NCI-H1694 (cell line): ENCODE results near the gene NPR2.
A peak's percentile ranks its signal among the peaks of the same experiment; 100 is the strongest.

Experiments used
- DNase-seq: peaks from one replicate; lab custom pipeline; 2025; lab: John Stamatoyannopoulos, UW

Gene NPR2

GRCh38 chr9:35800530-35800929, 9.1 kb downstream of the NPR2 start:
- no peak for DNase-seq

DNA sequence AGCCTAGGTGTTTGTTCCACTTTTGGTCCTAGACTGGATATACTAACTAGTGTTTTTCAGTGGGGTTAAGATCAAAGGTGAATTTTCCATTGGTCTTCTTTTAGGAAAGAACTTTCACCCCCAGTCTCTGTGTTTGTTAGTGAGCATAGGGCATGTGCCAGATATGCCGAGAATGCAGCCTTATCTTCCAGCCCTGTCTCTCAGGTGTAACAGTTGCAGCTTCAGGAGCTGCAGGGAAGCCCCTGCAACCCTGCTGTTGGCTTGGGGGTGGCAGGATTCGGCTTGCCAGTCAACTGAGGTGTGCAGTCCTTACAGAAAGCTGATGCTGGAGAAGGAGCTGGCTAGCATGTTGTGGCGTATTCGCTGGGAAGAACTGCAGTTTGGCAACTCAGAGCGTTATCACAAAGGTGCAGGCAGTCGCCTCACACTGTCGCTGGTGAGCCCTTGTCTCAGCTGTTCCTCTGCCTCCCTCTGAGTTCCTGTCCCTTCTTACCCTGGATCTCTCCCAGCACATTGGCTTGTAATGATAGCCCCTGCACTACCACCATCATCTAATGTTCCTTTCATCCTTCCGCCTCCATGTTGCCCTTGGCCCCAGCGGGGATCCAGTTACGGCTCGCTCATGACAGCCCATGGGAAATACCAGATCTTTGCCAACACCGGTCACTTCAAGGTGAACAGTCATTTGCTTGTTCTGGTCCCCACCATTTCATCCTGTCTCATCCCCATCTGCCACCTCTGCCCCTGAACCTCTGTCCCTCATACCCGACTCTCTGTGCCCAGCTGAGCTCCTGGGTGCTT, 10.1 kb downstream of the NPR2 start:
- no peak for DNase-seq

GRCh38 chr9:35806101-35806500, 14.7 kb downstream of the NPR2 start:
- no peak for DNase-seq

DNA sequence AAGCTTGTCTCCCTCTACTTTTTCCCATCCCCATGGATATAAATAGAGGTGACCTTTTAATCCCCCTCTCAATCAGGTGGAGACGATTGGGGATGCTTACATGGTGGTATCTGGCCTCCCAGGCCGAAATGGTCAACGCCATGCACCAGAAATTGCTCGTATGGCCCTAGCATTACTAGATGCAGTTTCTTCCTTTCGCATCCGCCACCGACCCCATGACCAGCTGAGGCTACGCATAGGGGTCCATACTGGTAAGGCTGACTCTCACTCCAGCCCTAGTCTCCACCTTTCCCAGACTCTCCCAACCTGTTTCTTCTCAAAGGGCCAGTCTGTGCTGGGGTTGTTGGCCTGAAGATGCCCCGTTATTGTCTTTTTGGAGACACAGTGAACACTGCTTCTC, 17.0 kb downstream of the NPR2 start:
- no peak for DNase-seq

DNA sequence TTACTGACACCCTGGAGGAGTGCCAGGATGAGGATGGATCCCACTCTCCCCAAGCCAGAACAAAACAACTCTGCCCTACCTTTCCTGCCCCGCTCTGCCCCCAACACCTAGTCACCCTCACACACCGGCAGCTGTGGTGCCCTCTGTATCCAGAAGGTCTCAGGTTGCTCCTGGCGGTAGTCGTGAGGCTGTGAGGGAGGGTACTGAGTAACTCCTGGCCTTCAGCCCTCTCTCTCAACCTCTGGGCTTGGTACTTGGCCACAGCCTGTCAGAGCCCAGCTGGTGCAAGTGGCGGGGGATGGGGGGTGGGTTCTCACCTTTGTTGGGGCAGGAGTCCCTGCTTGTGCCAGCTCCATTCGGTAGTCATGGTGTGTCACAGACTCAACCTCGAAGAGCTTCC, 18.7 kb downstream of the NPR2 start:
- DNase-seq, result no peak

- DNase-seq, result no peak
These were observed 20.1 kb downstream of the NPR2 start for GRCh38 chr9:35811381-35812024.

DNA sequence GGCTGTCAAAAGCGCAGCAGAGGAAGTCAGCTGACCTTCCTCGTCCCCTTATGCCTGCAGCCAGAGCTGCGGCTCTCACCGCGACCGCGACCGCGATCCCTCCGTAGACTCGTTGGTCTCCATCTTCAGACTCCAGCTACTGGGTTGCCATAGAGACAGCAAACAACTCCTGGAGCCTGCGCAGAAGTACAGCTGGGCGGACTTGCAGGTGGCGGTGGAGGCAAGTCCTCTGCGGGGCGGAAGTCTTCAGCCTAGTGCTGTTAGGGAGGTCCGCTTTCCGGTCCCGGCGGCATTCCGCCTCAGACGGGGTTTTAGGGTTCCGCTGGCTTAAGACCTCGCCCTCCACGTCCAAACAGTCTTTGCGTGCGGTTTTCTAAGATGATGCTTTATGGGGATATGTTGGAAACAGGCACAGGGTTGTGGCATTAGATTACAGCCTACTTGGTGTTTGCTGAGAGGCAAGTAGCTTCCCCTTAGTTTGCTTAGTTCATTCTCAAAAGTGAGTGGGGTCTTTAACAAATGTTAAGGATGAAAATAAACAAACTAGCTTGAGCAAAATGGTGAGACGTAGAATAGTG, 20.7 kb downstream of the NPR2 start, which contains the start of gene SPAG8:
Gene SPAG8 (minus strand): TSS at position 238 of the 578 bp plus-strand sequence. CDS start 115 bp downstream, at position 123.
- DNase-seq, result peak; percentile 90

- DNase-seq, result no peak
These were observed 22.2 kb downstream of the NPR2 start for GRCh38 chr9:35813434-35814105.

DNA sequence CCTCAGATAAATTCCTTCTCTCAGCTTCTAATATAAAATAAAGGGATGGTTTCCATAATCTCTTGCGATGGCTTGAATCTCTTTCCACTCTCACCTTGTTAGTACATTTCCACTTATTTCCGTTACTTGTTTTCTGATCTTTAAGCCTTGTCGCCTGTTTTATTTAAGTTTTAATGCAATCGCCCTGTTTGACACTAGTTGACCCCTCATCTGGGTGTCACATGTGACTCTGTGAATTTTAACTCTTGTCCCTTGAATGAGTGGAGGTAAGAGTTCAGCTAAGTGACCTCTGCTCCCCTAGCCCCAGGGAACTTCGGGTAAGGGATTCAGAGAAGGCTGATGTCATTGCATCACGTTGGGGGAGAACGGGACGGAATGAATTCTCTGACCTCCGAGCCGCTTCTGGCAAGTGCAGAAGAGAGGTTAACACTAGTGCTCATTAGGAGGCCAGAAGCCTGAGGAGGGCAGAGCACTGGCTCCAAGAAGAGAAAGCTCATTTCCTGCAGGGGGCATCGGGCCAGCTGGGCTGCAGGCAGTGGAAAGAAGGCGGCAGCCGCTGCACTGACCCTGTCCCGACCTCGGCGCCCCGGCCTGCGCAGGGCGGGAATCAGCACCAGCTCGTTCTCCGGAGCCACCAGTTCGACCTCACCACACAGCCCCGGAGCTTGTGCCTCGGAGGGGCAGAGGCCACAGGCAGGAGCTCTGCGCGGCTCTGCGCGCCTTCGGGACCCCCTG, 22.9 kb downstream of the NPR2 start:
- no peak for DNase-seq

DNA sequence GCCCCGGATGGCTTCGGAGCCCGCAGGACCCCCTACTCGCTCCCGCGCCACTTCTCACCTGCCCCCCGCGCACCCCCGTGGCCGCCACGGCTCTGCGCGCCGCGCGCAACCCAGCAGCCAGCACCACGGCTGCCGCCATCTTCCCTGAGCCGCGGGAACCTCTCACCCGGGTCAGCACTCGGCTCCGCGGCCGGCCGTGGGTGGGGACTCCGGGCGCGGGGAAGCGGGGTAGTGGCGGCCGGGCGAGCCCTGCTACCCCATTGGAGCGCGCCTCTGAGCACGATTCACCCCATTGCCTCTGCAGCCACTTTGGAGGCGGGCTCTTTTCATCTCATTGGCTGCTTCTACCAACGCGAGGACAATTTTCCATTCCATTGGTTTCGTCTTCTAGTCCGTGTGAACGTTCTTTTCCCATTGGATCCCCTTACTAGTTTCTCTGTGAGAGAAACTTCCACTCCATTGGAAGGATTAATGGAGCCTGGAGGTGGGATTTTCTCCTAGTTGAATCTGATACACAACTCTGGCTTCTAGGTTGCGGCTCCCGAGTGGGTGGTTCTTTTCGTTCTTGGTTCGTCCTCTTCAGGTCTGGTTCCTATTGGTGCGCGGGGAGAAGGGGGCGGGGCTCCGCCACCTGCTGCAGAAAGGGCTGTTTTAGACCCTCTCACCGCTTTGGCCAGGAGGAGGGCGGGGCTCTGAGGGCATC, 23.6 kb downstream of the NPR2 start, which contains the start of gene HINT2:
Gene HINT2 (minus strand): TSS at position 202 of the 703 bp plus-strand sequence. CDS start 63 bp downstream, at position 139.
- DNase-seq, result peak; percentile 100

GRCh38 chr9:35816708-35817107, 25.3 kb downstream of the NPR2 start:
- DNase-seq, result peak; percentile 15

- DNase-seq, result no peak
These were observed 26.9 kb downstream of the NPR2 start for GRCh38 chr9:35818341-35818740.

GRCh38 chr9:35820076-35820475, 28.7 kb downstream of the NPR2 start:
- DNase-seq, result no peak

DNA sequence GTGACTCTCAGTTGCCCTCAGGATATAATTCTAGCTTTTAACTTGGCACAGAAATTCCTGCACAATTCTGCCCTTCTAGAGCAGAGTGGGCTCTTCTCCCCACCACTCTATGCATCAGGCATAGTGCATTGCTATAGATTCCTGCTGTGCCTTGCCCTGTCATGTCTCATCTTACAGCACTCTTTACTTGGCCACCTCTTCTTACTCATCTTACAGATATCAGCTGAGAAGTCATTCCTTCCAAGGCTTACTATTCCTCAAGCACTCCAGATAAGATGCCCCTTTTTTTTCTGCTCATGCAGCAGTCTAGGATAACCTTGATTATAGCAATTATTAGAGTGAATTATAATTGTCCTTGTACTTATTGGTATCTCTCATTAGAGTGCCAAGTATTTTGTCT, 31.5 kb downstream of the NPR2 start:
- DNase-seq, result no peak

- peak; percentile 80 for DNase-seq
These were observed 34.8 kb downstream of the NPR2 start for GRCh38 chr9:35826071-35826701.

- DNase-seq, result no peak
These were observed 36.1 kb downstream of the NPR2 start for GRCh38 chr9:35827486-35827885.

DNA sequence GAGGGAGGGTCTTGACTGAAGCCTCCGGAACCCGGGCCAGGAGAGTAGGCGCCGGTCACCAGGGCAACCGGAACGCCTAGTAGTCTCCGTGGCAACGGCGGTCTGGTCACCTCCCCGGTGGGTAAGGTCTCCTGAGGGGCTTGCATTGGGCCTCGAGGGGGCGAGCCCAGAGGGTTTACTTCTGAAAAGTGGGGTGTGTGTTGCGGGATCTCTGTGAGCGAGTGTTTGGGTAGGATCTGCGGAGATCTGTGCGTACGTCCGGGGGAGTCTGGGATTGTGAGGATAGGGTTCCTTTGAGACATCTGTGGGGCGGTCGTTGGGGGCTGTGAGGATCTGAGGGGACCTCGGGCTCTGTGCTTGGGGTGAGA, 37.3 kb downstream of the NPR2 start, which contains the start of gene FAM221B:
Gene FAM221B (minus strand): TSS at position 17 of the 368 bp plus-strand sequence. CDS start 2,571 bp downstream, outside the sequence.
- no peak for DNase-seq

- peak; percentile 93 for DNase-seq
These were observed 37.8 kb downstream of the NPR2 start, which contains the start of gene TMEM8B for GRCh38 chr9:35829084-35829763. Gene TMEM8B, plus strand, starts transcription at chr9:35829228. Its CDS starts 220 bp downstream, at chr9:35829448.

- DNase-seq, result no peak
These were observed 38.3 kb downstream of the NPR2 start for GRCh38 chr9:35829764-35830096.

DNA sequence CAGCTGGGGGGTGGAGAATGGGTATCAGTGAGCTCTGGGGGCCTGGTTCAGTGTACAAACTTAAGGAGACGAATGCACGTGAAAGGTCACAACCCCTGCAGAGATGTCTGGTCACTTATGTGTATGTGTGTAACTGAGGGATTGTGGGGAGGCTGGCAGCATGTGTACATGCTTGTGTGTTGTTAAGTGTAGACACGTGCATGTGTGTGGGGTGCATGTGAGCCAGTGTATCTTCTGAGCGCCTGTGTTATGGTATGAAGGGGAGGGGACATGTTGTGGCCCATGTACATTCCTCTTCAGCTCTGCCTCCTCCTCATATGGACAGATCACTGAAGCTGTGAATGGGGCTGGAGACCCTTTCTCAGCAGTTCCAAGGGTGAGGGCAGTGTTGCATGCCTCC, 39.6 kb downstream of the NPR2 start:
- DNase-seq, result no peak
